ENCODE data around the gene PTPRR. TPM values are rescaled to one million over a fixed set of nuclear protein-coding genes. Genes with fewer than 3 reads are reported as not detected.

Gene PTPRR
- total and polyA plus RNA-seq, 5 donors, result 0.31 to 1.4 (median 0.72) TPM

DNA sequence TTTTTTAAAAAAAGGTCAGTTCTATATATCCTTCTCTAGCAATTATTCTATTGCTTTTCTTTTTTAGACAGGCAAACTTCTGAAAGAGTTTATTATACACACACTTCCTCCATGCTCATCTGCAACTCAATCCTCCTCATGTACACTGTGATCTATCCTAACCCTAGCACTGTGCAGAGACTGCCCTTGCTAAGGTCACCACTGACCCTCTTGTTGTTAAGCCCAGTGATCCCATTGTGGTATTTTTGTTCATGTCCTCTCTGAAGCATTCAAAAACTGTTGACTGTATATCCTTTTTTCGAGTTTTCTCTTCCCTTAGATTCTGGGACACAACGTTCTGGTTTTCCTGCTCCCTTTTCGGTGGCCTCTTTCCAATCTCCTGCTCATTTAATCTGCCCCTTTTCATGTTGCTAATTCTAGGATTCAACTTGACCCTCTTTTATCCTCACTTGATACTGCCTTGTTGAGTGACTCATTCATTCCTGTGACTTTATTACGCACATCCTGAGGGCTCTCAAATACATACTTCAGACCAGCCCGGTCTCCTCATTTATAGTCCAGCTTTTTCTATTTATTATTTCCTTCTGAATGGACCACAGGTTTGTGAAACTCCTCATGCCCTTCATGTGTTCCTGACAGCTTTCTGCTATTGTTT, 229.4 kb downstream of the PTPRR start:
- H3K27ac ChIP-seq (ENCODE audit: low read length), result peak overlapping the region; percentile 66

DNA sequence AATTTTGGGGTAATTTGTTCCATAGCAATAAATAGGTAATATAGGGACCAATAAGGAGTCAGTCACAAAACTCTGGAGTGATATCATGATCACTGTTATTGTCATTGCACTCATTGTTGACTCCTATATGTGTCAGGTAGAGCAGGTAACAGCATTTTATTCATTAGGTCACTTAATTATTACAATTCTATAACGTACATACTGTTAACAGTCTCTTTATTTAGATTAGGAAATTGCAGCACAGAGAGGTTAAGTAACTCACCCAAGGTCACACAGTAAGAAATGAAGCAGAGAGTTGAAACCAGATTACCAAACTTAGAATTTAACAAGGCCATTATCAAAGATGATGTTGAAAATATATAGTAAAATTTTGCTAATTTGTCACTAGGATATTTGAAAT, 233.6 kb downstream of the PTPRR start:
- intact Hi-C loops (cut with DNase I), result no loop called here
- Histone ChIP-seq H3K27me3 (ENCODE audit: control insufficient read depth, insufficient read depth) (peaks cover 2% of the 10 kb centered on the region), H3K4me1 (ENCODE audit: control insufficient read depth, insufficient read depth, low read length) (no peaks in the 10 kb centered on the region), H3K27ac (ENCODE audit: low read length) (no peak overlapping the region), H3K4me3 (ENCODE audit: low read length) (no peak overlapping the region), H3K9me3 (ENCODE audit: control insufficient read depth, low read length) (no peaks in the 10 kb centered on the region)
- DNase-seq, result no peak
- WGBS, result 74% methylated on average over 1 of the region's 1 CpG
- no peak for ATAC-seq

More for the DNA sequence above, 229.4 kb downstream of the PTPRR start:
- DNase-seq (no peak), ATAC-seq (peak; percentile 76 to 92)
- 48% methylated on average over 5 of the region's 5 CpGs for WGBS
- Histone ChIP-seq H3K4me3 (ENCODE audit: low read length) (no peak overlapping the region), H3K9me3 (ENCODE audit: control insufficient read depth, low read length) (no peaks in the 10 kb centered on the region), H3K27me3 (ENCODE audit: control insufficient read depth, insufficient read depth) (peaks cover 2% of the 10 kb centered on the region), H3K4me1 (ENCODE audit: control insufficient read depth, insufficient read depth, low read length) (no peaks in the 10 kb centered on the region)
- intact Hi-C loops (cut with DNase I), result no loop called here

DNA sequence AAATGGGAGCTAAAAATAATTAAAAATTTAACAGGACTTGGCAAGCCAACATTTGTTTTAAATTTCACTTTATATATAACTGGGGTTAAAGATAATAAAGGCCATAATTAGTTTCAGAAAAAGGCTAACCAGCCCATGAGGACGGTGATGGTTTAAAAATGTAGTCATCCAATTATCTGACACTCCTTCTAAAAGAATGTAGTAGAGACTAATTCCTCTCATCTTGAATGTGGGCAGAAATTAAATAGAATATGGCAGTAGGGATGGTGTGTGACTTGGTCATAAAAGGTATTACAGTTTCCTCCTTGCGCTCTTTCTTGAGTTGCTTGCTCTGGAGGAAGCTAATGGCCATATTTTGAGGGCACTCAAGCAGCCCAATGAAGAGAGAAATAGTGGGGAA, 234.2 kb downstream of the PTPRR start:
- no peak for DNase-seq
- Histone ChIP-seq H3K27me3 (ENCODE audit: control insufficient read depth, insufficient read depth) (peaks cover 2% of the 10 kb centered on the region), H3K27ac (ENCODE audit: low read length) (no peak overlapping the region), H3K4me1 (ENCODE audit: control insufficient read depth, insufficient read depth, low read length) (no peaks in the 10 kb centered on the region), H3K9me3 (ENCODE audit: control insufficient read depth, low read length) (no peaks in the 10 kb centered on the region), H3K4me3 (ENCODE audit: low read length) (no peak overlapping the region)
- intact Hi-C loops (cut with DNase I), result no loop called here
- WGBS, result 88% methylated on average over 2 of the region's 2 CpGs
- ATAC-seq, result no peak

DNA sequence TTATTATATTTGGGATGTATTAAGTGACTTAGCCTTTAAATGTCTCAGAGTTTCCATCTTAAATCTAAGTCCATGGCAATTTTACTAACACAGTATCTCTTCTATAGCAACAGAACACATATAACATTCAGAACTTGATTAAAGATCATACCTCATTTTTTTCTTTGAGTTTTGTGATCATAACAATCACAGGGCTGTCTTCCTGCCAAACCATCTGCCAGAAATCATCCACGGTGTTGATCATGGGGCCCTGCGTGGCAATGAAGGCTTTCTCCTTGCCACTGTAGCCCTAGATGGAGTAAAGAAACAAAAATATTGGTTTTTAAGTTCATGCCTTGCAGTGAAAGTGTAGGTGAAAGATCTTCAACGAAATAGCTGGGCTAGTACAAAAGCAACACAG, 236.6 kb downstream of the PTPRR start:
- no peak for ATAC-seq
- Histone ChIP-seq H3K27me3 (ENCODE audit: control insufficient read depth, insufficient read depth) (no peaks in the 10 kb centered on the region), H3K27ac (ENCODE audit: low read length) (no peak overlapping the region), H3K9me3 (ENCODE audit: control insufficient read depth, low read length) (no peaks in the 10 kb centered on the region), H3K4me1 (ENCODE audit: control insufficient read depth, insufficient read depth, low read length) (no peaks in the 10 kb centered on the region), H3K4me3 (ENCODE audit: low read length) (no peak overlapping the region)
- 83% methylated on average over 3 of the region's 3 CpGs for WGBS
- DNase-seq, result no peak
- intact Hi-C loops (cut with DNase I), result no loop called here

DNA sequence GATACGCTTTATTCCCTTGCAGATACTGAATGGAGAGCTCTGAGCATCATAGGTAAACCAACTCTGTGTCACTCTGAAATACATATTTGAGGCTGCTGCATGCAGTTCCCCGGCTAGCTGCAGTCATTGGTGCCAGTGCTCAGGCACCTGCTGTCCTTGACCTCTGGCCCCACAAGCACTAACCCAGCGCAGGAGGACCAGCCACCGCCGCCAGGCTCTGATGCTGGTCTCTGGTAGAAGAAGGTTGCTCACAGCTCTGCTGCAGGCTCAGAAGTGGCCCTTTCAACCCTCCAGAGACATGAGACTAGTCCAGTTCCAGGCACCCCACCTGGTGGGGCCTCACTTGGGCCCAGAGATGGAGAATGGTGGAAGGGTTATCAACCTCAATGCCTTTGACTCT, 248.8 kb downstream of the PTPRR start:
- Histone ChIP-seq H3K27ac (ENCODE audit: low read length) (no peak overlapping the region), H3K27me3 (ENCODE audit: control insufficient read depth, insufficient read depth) (no peaks in the 10 kb centered on the region), H3K4me1 (ENCODE audit: control insufficient read depth, insufficient read depth, low read length) (no peaks in the 10 kb centered on the region), H3K4me3 (ENCODE audit: low read length) (no peak overlapping the region), H3K9me3 (ENCODE audit: control insufficient read depth, low read length) (no peaks in the 10 kb centered on the region)
- WGBS, result 89% methylated on average over 5 of the region's 5 CpGs
- ATAC-seq (no peak), DNase-seq (no peak)
- intact Hi-C loops (cut with DNase I), result no loop called here

DNA sequence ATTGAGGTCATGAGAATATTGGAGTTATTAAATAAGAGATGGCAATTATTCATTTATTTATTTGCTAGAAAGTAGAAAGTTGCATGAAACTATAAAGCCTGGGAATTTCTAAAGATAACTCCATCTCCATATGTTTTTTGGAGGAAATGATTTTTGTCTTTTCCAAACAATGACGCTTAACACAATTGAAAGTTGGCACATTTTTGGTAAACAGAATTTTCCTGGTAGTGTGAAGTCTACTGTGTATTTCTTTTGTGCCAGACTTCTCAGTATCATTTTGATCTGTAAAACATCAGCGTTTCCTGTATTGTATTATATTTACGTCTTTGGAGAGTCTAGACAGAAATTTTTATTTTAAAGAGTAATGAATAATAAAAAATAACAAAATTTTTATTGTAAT, 249.6 kb downstream of the PTPRR start:
- intact Hi-C loops (cut with DNase I), result no loop called here
- Histone ChIP-seq H3K4me1 (ENCODE audit: control insufficient read depth, insufficient read depth, low read length) (no peaks in the 10 kb centered on the region), H3K4me3 (ENCODE audit: low read length) (no peak overlapping the region), H3K27me3 (ENCODE audit: control insufficient read depth, insufficient read depth) (no peaks in the 10 kb centered on the region), H3K27ac (ENCODE audit: low read length) (no peak overlapping the region), H3K9me3 (ENCODE audit: control insufficient read depth, low read length) (no peaks in the 10 kb centered on the region)
- ATAC-seq (no peak), DNase-seq (no peak)
- WGBS, result 57% methylated on average over 3 of the region's 3 CpGs

DNA sequence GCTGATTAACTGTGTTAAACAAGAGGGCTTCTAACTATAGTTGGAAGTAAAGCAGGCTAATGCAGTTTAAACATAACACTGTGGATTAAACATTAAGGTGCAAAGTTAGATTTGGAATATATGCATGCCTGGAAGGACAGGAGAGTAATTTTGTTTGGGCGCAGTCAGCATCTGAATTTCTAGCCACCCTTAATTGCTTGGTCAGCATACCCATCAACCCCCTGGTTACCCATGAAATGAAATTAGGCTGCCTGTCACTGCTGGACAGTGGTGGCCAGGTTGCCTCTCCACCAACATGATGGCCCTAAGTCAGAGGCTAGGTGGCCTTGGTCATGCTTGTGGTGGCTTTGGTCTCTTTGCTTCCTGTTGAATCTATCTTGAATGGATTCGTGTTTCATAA, 253.3 kb downstream of the PTPRR start:
- H3K27ac ChIP-seq (ENCODE audit: low read length), result no peak overlapping the region
- no peaks in the 10 kb centered on the region for H3K9me3 ChIP-seq (ENCODE audit: control insufficient read depth, low read length)
- no peak for ATAC-seq
- H3K27me3 ChIP-seq (ENCODE audit: control insufficient read depth, insufficient read depth), result no peaks in the 10 kb centered on the region
- WGBS, result 96% methylated on average over 2 of the region's 2 CpGs
- DNase-seq, result no peak
- no peak overlapping the region for H3K4me3 ChIP-seq (ENCODE audit: low read length)
- intact Hi-C loops (cut with DNase I), result no loop called here
- H3K4me1 ChIP-seq (ENCODE audit: control insufficient read depth, insufficient read depth, low read length), result no peaks in the 10 kb centered on the region

DNA sequence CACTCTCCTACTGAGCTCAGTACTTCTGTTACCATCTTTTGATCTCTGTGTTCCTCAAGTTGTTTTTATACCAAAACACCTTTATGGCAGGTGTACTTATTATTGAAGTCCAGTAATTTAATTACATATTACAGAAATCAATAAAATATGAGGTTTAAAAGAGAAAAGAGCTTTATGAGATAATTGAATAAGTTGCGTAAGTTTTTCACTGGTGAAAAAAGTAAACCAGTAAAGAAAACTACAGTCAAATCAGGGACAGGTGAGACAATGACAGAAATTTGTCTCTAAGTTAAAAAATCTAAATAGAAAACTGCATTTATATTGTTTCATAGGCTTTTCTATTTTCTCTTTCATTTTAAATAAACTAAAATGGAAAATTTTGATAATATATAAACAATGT, 254.2 kb downstream of the PTPRR start:
- Histone ChIP-seq H3K4me3 (ENCODE audit: low read length) (no peak overlapping the region), H3K9me3 (ENCODE audit: control insufficient read depth, low read length) (no peaks in the 10 kb centered on the region), H3K27me3 (ENCODE audit: control insufficient read depth, insufficient read depth) (no peaks in the 10 kb centered on the region), H3K4me1 (ENCODE audit: control insufficient read depth, insufficient read depth, low read length) (no peaks in the 10 kb centered on the region), H3K27ac (ENCODE audit: low read length) (no peak overlapping the region)
- intact Hi-C loops (cut with DNase I), result no loop called here
- WGBS, result 98% methylated on average over 1 of the region's 1 CpG
- DNase-seq (no peak), ATAC-seq (no peak)

DNA sequence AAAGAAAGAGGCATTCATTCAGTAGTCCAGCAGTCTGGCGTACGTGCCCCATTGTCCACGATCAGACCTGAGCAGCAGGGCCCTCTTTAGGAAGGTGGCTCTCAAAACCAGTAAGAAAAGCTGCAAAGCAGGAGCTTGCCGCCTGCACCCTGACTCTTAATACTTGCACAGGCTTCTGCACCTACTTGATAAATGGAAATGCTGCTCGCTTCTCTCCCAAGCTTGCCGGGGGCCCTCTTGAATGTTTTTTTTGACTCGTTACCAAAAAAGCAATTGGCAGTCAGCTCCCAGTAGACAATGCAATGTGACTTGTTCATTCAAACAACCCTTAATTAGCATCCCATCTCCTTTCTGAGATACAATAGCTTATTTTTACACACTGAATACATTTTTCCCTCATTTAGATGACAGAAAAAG, 256.1 kb downstream of the PTPRR start:
- intact Hi-C loops (cut with DNase I), result no loop called here
- H3K27ac ChIP-seq (ENCODE audit: low read length), result peak overlapping the region; percentile 36
- ATAC-seq (peak; percentile 29 to 69), DNase-seq (no peak)
- WGBS, result 29% methylated on average over 7 of the region's 7 CpGs
- H3K9me3 ChIP-seq (ENCODE audit: control insufficient read depth, low read length), result no peaks in the 10 kb centered on the region
- peak overlapping the region; percentile 13 for H3K4me3 ChIP-seq (ENCODE audit: low read length)
- H3K4me1 ChIP-seq (ENCODE audit: control insufficient read depth, insufficient read depth, low read length), result no peaks in the 10 kb centered on the region
- no peaks in the 10 kb centered on the region for H3K27me3 ChIP-seq (ENCODE audit: control insufficient read depth, insufficient read depth)

DNA sequence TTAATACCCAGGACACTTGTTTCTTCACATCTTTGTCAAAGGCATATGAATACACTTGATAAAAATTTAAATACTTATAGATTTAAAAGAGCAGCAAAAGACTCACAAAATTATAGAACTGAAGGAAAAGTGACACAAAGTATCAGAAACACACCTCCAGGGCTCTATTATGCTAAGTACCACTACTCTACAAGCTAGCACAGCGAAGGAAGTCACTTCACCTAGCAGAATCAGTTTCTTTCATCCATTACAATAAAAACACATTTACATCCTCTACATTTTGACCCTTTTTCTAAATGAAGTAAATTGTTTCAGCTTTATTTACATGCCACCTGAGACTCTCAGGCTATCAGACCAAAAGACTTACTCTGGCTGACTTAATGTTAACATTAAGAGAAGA, 256.7 kb downstream of the PTPRR start:
- Histone ChIP-seq H3K27me3 (ENCODE audit: control insufficient read depth, insufficient read depth) (no peaks in the 10 kb centered on the region), H3K4me3 (ENCODE audit: low read length) (peak overlapping the region; percentile 13), H3K4me1 (ENCODE audit: control insufficient read depth, insufficient read depth, low read length) (no peaks in the 10 kb centered on the region), H3K9me3 (ENCODE audit: control insufficient read depth, low read length) (no peaks in the 10 kb centered on the region), H3K27ac (ENCODE audit: low read length) (no peak overlapping the region)
- intact Hi-C loops (cut with DNase I), result no loop called here
- 84% methylated on average over 1 of the region's 1 CpG for WGBS
- DNase-seq (no peak), ATAC-seq (no peak)

DNA sequence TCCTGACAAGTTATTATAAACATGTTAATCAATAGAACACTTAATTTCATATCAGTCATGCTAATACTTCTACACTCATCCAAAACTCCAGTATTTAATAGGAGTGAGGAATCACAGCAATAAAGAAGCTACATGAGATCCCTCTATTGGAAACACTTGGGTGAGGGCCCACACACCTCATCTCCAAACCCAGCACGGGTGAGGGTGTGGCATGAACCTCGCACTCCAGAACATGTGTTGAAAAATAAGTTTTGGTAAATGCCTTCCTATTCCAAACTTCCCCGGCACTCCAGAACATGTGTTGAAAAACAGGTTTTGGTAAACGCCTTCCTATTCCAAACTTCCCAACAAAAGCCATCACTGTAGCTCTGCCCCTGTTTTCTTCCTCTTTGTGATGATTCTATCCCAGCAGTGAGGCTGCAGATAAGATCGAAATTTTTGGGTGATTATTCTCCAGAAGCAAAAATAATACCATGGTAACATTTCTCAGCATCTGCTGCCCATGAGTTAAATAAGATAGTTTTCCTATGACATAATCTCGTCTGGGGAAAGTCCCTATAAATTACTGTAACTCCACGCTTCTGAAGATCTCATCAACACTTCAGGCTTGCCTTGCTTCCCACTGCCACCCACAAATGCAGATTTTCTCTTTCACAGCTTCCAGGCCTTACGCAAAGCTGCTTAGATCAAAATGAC, 258.9 kb downstream of the PTPRR start:
- no peak for ATAC-seq
- Histone ChIP-seq H3K4me3 (ENCODE audit: low read length) (no peak overlapping the region), H3K27ac (ENCODE audit: low read length) (no peak overlapping the region), H3K4me1 (ENCODE audit: control insufficient read depth, insufficient read depth, low read length) (no peaks in the 10 kb centered on the region), H3K27me3 (ENCODE audit: control insufficient read depth, insufficient read depth) (no peaks in the 10 kb centered on the region), H3K9me3 (ENCODE audit: control insufficient read depth, low read length) (no peaks in the 10 kb centered on the region)
- WGBS, result 47% methylated on average over 8 of the region's 8 CpGs
- intact Hi-C loops (cut with DNase I), result no loop called here
- no peak for DNase-seq
